Mesodermal cell (in vitro differentiated cells): Measurements from ENCODE around the gene KLHL25.
A peak's percentile ranks its signal among the peaks of the same experiment; 100 is the strongest.

Experiments
- H3K27ac ChIP-seq: 2 replicates; pipeline ENCODE4 v1.7.0; 2013; ENCODE audit warnings: mild to moderate bottlenecking, low read depth, low read length, moderate library complexity; ENCODE audit not compliant: severe bottlenecking
- H3K36me3 ChIP-seq: 2 replicates; pipeline ENCODE4 v1.7.1; 2013; ENCODE audit warnings: mild to moderate bottlenecking, low read length, moderate library complexity; ENCODE audit not compliant: control insufficient read depth, insufficient read depth
- H3K4me1 ChIP-seq: one replicate; pipeline ENCODE4 v1.7.1; 2013; ENCODE audit warnings: mild to moderate bottlenecking, low read length; ENCODE audit not compliant: insufficient read depth, control insufficient read depth, poor library complexity, severe bottlenecking
- H3K4me3 ChIP-seq: 2 replicates; pipeline ENCODE4 v1.7.0; 2013; ENCODE audit warnings: low read length, control low read depth, mild to moderate bottlenecking; ENCODE audit not compliant: insufficient read depth, poor library complexity, severe bottlenecking; ENCODE audit errors: extremely low read depth
- H3K9me3 ChIP-seq: 2 replicates; pipeline ENCODE4 v1.7.1; 2013; ENCODE audit warnings: mild to moderate bottlenecking, low read length, moderate library complexity; ENCODE audit not compliant: control insufficient read depth
- WGBS, 2 experiments: methylation state at CpG; one replicate each; pipeline ENCODE4 v1.1.5; 2013; ENCODE audit warnings: missing lambda C conversion rate in 2 of 2; ENCODE audit not compliant: insufficient coverage in 2 of 2; 5-methylcytosine and 5-hydroxymethylcytosine counted together

Gene KLHL25

GRCh38 chr15:85788771-85789495 lies 5.8 kb downstream of the KLHL25 start:
- 90 to 91% methylated on average over 9 to 11 of the region's 12 CpGs for WGBS, 2 experiments
- no peak overlapping the region for H3K4me3 ChIP-seq
- peaks cover 20% of the 10 kb centered on the region for H3K4me1 ChIP-seq
- H3K9me3 ChIP-seq: no peaks in the 10 kb centered on the region
- H3K27ac ChIP-seq: no peak overlapping the region
- H3K36me3 ChIP-seq: peaks cover 3% of the 10 kb centered on the region

- 93 to 100% methylated on average over 2 of the region's 3 CpGs for WGBS, 2 experiments
- Histone ChIP-seq H3K27ac (no peak overlapping the region), H3K4me1 (peaks cover 20% of the 10 kb centered on the region), H3K9me3 (no peaks in the 10 kb centered on the region), H3K4me3 (no peak overlapping the region), H3K36me3 (peaks cover 3% of the 10 kb centered on the region)
Observed at GRCh38 chr15:85786781-85787114, 8.0 kb downstream of the KLHL25 start.

- Histone ChIP-seq H3K4me3 (no peak overlapping the region), H3K27ac (peak overlapping the region; percentile 73), H3K9me3 (no peaks in the 10 kb centered on the region), H3K4me1 (peaks cover 20% of the 10 kb centered on the region), H3K36me3 (peaks cover 3% of the 10 kb centered on the region)
- WGBS, 2 experiments: 65 to 66% methylated on average over 6 to 9 of the region's 10 CpGs
Observed at GRCh38 chr15:85785887-85786780, 8.6 kb downstream of the KLHL25 start.

GRCh38 chr15:85782064-85782463 lies 12.7 kb downstream of the KLHL25 start:
- Histone ChIP-seq H3K4me3 (no peak overlapping the region), H3K9me3 (no peaks in the 10 kb centered on the region), H3K27ac (no peak overlapping the region), H3K4me1 (peaks cover 17% of the 10 kb centered on the region), H3K36me3 (peaks cover 3% of the 10 kb centered on the region)
- 92 to 93% methylated on average over 4 to 6 of the region's 6 CpGs for WGBS, 2 experiments

- H3K36me3 ChIP-seq: peaks cover 3% of the 10 kb centered on the region
- 93 to 98% methylated on average over 5 to 7 of the region's 7 CpGs for WGBS, 2 experiments
- no peak overlapping the region for H3K4me3 ChIP-seq
- no peak overlapping the region for H3K27ac ChIP-seq
- H3K9me3 ChIP-seq: no peaks in the 10 kb centered on the region
- H3K4me1 ChIP-seq: peaks cover 12% of the 10 kb centered on the region
Observed at GRCh38 chr15:85781099-85781498, 13.6 kb downstream of the KLHL25 start.

GRCh38 chr15:85780225-85780985 lies 14.3 kb downstream of the KLHL25 start:
- Histone ChIP-seq H3K9me3 (no peaks in the 10 kb centered on the region), H3K27ac (no peak overlapping the region), H3K36me3 (peaks cover 3% of the 10 kb centered on the region), H3K4me1 (peaks cover 6% of the 10 kb centered on the region), H3K4me3 (no peak overlapping the region)
- 84 to 89% methylated on average over 6 to 8 of the region's 8 CpGs for WGBS, 2 experiments

GRCh38 chr15:85779249-85779648 lies 15.5 kb downstream of the KLHL25 start:
- Histone ChIP-seq H3K9me3 (no peaks in the 10 kb centered on the region), H3K4me3 (no peak overlapping the region), H3K36me3 (peaks cover 3% of the 10 kb centered on the region), H3K4me1 (peaks cover 2% of the 10 kb centered on the region), H3K27ac (no peak overlapping the region)
- no CpG with 5 or more reads among the region's 1 CpG for WGBS, 2 experiments

GRCh38 chr15:85778107-85778776 lies 16.5 kb downstream of the KLHL25 start:
- Histone ChIP-seq H3K36me3 (peaks cover 3% of the 10 kb centered on the region), H3K9me3 (no peaks in the 10 kb centered on the region), H3K27ac (no peak overlapping the region), H3K4me3 (no peak overlapping the region), H3K4me1 (peaks cover 4% of the 10 kb centered on the region)
- WGBS, 2 experiments: 93 to 98% methylated on average over 7 to 8 of the region's 10 CpGs

GRCh38 chr15:85777250-85778106 lies 17.2 kb downstream of the KLHL25 start:
- no peak overlapping the region for H3K4me3 ChIP-seq
- H3K27ac ChIP-seq: peak overlapping the region; percentile 5
- 89 to 94% methylated on average over 11 to 13 of the region's 18 CpGs for WGBS, 2 experiments
- H3K36me3 ChIP-seq: peaks cover 3% of the 10 kb centered on the region
- peaks cover 4% of the 10 kb centered on the region for H3K4me1 ChIP-seq
- no peaks in the 10 kb centered on the region for H3K9me3 ChIP-seq
